DND-41 (cell line): ENCODE data around the gene SDR39U1.

ENCODE experiments used
- ATAC-seq: fragments of 200-7000 bp; cut with Tn5 transposase; 3 replicates; pipeline ENCODE4 v1.9.1; 2021; ENCODE audit warnings: low read depth; ENCODE audit not compliant: insufficient read depth
- DNase-seq: peaks from one replicate; pipeline ENCODE4 v3.0.0-alpha.2; 2020
- H2AFZ ChIP-seq: 2 replicates; pipeline ENCODE4 v1.6.0; 2012; ENCODE audit warnings: low read depth, low read length
- H3K27ac ChIP-seq: 2 replicates; pipeline ENCODE4 v1.5.1; 2012; ENCODE audit warnings: low read length, inconsistent platforms
- H3K27me3 ChIP-seq: fragments of 200-600 bp; sonication (generic); 2 replicates; pipeline ENCODE4 v1.6.0; 2012; ENCODE audit warnings: low read length, mild to moderate bottlenecking, inconsistent platforms; ENCODE audit not compliant: insufficient read depth, poor library complexity
- H3K36me3 ChIP-seq: 2 replicates; pipeline ENCODE4 v1.5.1; 2012; ENCODE audit warnings: low read length, inconsistent platforms; ENCODE audit not compliant: insufficient read depth
- H3K4me1 ChIP-seq: 2 replicates; pipeline ENCODE4 v1.5.1; 2012; ENCODE audit warnings: mild to moderate bottlenecking, low read length; ENCODE audit not compliant: insufficient read depth
- H3K4me2 ChIP-seq: 2 replicates; pipeline ENCODE4 v1.6.0; 2012; ENCODE audit warnings: mild to moderate bottlenecking, moderate library complexity, low read length, inconsistent platforms; ENCODE audit not compliant: insufficient read depth
- H3K4me3 ChIP-seq, 2 experiments: fragments of 200-600 bp in 1 of 2; shearing (Covaris generic) in 1 of 2; 2 replicates each; pipeline ENCODE4 v1.5.1; 2012 to 2016; ENCODE audit warnings: inconsistent platforms in 2 of 2, low read length in 2 of 2, mild to moderate bottlenecking in 2 of 2, low read depth in 1 of 2, moderate library complexity in 1 of 2
- H3K79me2 ChIP-seq: 2 replicates; pipeline ENCODE4 v1.6.0; 2012; ENCODE audit warnings: low read length, inconsistent platforms; ENCODE audit not compliant: insufficient read depth
- H3K9ac ChIP-seq: 2 replicates; pipeline ENCODE4 v1.6.0; 2012; ENCODE audit warnings: low read depth, mild to moderate bottlenecking, inconsistent platforms, low read length, moderate library complexity
- H3K9me3 ChIP-seq: 2 replicates; pipeline ENCODE4 v1.5.1; 2012; ENCODE audit warnings: low read length, moderate library complexity, mild to moderate bottlenecking, inconsistent platforms; ENCODE audit not compliant: insufficient read depth, severe bottlenecking
- H4K20me1 ChIP-seq: 2 replicates; pipeline ENCODE4 v1.6.0; 2012; ENCODE audit warnings: low read length; ENCODE audit not compliant: insufficient read depth
- EZH2 ChIP-seq: IDR thresholded peaks from 3 replicates; pipeline ENCODE4 v1.6.1; 2012; ENCODE audit warnings: borderline replicate concordance, low read depth, mild to moderate bottlenecking, moderate library complexity, low read length, inconsistent platforms; ENCODE audit not compliant: severe bottlenecking
- TF ChIP-seq, protein P1 (sequence below): IDR thresholded peaks from 2 replicates; pipeline ENCODE4 v1.5.1; 2012; ENCODE audit warnings: borderline replicate concordance, low read length, moderate library complexity, mild to moderate bottlenecking; ENCODE audit not compliant: poor library complexity, severe bottlenecking; ENCODE audit errors: extremely low read depth

SDR39U1 gene

GRCh38 chr14:24425704-24426103 lies 16.9 kb downstream of the SDR39U1 start:
- H3K4me1 ChIP-seq = peaks cover 45% of the 10 kb centered on the region
- peaks cover 5% of the 10 kb centered on the region for H3K27me3 ChIP-seq
- no peaks in the 10 kb centered on the region for H3K9me3 ChIP-seq
- no peak for TF ChIP-seq EZH2
- H2AFZ ChIP-seq = no peak overlapping the region
- peaks cover 17% of the 10 kb centered on the region for H3K79me2 ChIP-seq
- H3K27ac ChIP-seq = no peak overlapping the region
- no peak for DNase-seq
- no peak overlapping the region for H3K4me2 ChIP-seq
- no peak for ATAC-seq
- peaks cover 2% of the 10 kb centered on the region; the same call in 1 of the 2 replicates for H3K36me3 ChIP-seq
- H4K20me1 ChIP-seq = peaks cover 4% of the 10 kb centered on the region; the same call in 1 of the 2 replicates
- H3K4me3 ChIP-seq = no peak overlapping the region
- no peak overlapping the region for H3K9ac ChIP-seq

GRCh38 chr14:24422694-24423601 lies 19.6 kb downstream of the SDR39U1 start:
- peaks cover 5% of the 10 kb centered on the region for H3K27me3 ChIP-seq
- no peak overlapping the region for H3K9ac ChIP-seq
- H3K36me3 ChIP-seq = no peaks in the 10 kb centered on the region
- H3K27ac ChIP-seq = no peak overlapping the region
- no peak overlapping the region for H3K4me3 ChIP-seq
- no peaks in the 10 kb centered on the region for H4K20me1 ChIP-seq
- TF ChIP-seq EZH2 = no peak
- TF ChIP-seq, protein P1, sequence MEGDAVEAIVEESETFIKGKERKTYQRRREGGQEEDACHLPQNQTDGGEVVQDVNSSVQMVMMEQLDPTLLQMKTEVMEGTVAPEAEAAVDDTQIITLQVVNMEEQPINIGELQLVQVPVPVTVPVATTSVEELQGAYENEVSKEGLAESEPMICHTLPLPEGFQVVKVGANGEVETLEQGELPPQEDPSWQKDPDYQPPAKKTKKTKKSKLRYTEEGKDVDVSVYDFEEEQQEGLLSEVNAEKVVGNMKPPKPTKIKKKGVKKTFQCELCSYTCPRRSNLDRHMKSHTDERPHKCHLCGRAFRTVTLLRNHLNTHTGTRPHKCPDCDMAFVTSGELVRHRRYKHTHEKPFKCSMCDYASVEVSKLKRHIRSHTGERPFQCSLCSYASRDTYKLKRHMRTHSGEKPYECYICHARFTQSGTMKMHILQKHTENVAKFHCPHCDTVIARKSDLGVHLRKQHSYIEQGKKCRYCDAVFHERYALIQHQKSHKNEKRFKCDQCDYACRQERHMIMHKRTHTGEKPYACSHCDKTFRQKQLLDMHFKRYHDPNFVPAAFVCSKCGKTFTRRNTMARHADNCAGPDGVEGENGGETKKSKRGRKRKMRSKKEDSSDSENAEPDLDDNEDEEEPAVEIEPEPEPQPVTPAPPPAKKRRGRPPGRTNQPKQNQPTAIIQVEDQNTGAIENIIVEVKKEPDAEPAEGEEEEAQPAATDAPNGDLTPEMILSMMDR = no peak
- H2AFZ ChIP-seq = no peak overlapping the region
- H3K9me3 ChIP-seq = no peaks in the 10 kb centered on the region
- DNase-seq (no peak), ATAC-seq (no peak)
- no peaks in the 10 kb centered on the region for H3K79me2 ChIP-seq
- H3K4me1 ChIP-seq = peaks cover 30% of the 10 kb centered on the region
- no peak overlapping the region; the same call in 1 of the 2 replicates for H3K4me2 ChIP-seq

GRCh38 chr14:24422261-24422660 lies 20.3 kb downstream of the SDR39U1 start:
- DNase-seq = peak; percentile 51

GRCh38 chr14:24418492-24418873 lies 24.1 kb downstream of the SDR39U1 start:
- no peak overlapping the region for H3K4me3 ChIP-seq
- H3K27me3 ChIP-seq = peaks cover 4% of the 10 kb centered on the region
- H3K36me3 ChIP-seq = no peaks in the 10 kb centered on the region
- ATAC-seq = no peak
- no peak overlapping the region for H2AFZ ChIP-seq
- TF ChIP-seq, protein P1 = no peak
- no peak for TF ChIP-seq EZH2
- no peak overlapping the region for H3K4me2 ChIP-seq
- no peak overlapping the region for H3K27ac ChIP-seq
- no peak for DNase-seq
- no peaks in the 10 kb centered on the region for H3K9me3 ChIP-seq
- H3K4me1 ChIP-seq = peaks cover 18% of the 10 kb centered on the region
- no peaks in the 10 kb centered on the region for H4K20me1 ChIP-seq
- no peak overlapping the region for H3K9ac ChIP-seq
- no peaks in the 10 kb centered on the region for H3K79me2 ChIP-seq

More at GRCh38 chr14:24422261-24422660, 20.3 kb downstream of the SDR39U1 start:
- H3K4me3 ChIP-seq = no peak overlapping the region
- no peak for TF ChIP-seq EZH2
- TF ChIP-seq, protein P1 = no peak
- H3K79me2 ChIP-seq = no peaks in the 10 kb centered on the region
- H2AFZ ChIP-seq = no peak overlapping the region
- H3K27ac ChIP-seq = no peak overlapping the region
- no peaks in the 10 kb centered on the region for H3K9me3 ChIP-seq
- no peaks in the 10 kb centered on the region for H4K20me1 ChIP-seq
- H3K36me3 ChIP-seq = no peaks in the 10 kb centered on the region
- peaks cover 30% of the 10 kb centered on the region for H3K4me1 ChIP-seq
- ATAC-seq = peak; percentile 97
- peaks cover 5% of the 10 kb centered on the region for H3K27me3 ChIP-seq
- no peak overlapping the region; the same call in 1 of the 2 replicates for H3K4me2 ChIP-seq
- no peak overlapping the region for H3K9ac ChIP-seq
